Superior temporal gyrus (tissue), 1 donor: ENCODE measurements around the gene LYST.

Experiments used
- DNase-seq: peaks from one replicate; pipeline ENCODE4 v3.0.0-alpha.2; 2016; ENCODE audit errors: extremely low spot score

The LYST gene

GRCh38 chr1:235888119-235888643 is 21.5 kb upstream of the LYST start:
- no peak for DNase-seq

- DNase-seq: no peak
Measured at GRCh38 chr1:235887676-235888075, 21.0 kb upstream of the LYST start.

- DNase-seq: no peak
Measured at GRCh38 chr1:235885655-235886262, 19.1 kb upstream of the LYST start.

GRCh38 chr1:235883261-235883927 is 16.7 kb upstream of the LYST start:
- peak; percentile 84 for DNase-seq

GRCh38 chr1:235882816-235883215 is 16.1 kb upstream of the LYST start:
- DNase-seq: peak; percentile 33

- DNase-seq: no peak
Measured at GRCh38 chr1:235881930-235882700, 15.4 kb upstream of the LYST start.

GRCh38 chr1:235878082-235878811 is 11.5 kb upstream of the LYST start:
- no peak for DNase-seq

GRCh38 chr1:235876402-235876841 is 9.7 kb upstream of the LYST start:
- no peak for DNase-seq

- DNase-seq: no peak
Measured at GRCh38 chr1:235875036-235875597, 8.4 kb upstream of the LYST start.

GRCh38 chr1:235874261-235874660 is 7.6 kb upstream of the LYST start:
- no peak for DNase-seq

GRCh38 chr1:235873571-235873970 is 6.9 kb upstream of the LYST start:
- DNase-seq: no peak

GRCh38 chr1:235873045-235873444 is 6.3 kb upstream of the LYST start:
- DNase-seq: no peak

- DNase-seq: no peak
Measured at GRCh38 chr1:235872270-235872669, 5.6 kb upstream of the LYST start.

- no peak for DNase-seq
Measured at GRCh38 chr1:235867903-235868469, 1.3 kb upstream of the LYST start.

GRCh38 chr1:235866913-235867845 is 473 bp upstream of the LYST start:
- DNase-seq: peak; percentile 96

GRCh38 chr1:235865565-235866204 is 1.0 kb downstream of the LYST start:
- DNase-seq: no peak

GRCh38 chr1:235864931-235865525 is 1.7 kb downstream of the LYST start:
- no peak for DNase-seq

GRCh38 chr1:235864469-235864868 is 2.2 kb downstream of the LYST start:
- no peak for DNase-seq

GRCh38 chr1:235863699-235864093 is 3.0 kb downstream of the LYST start:
- DNase-seq: no peak
